ENCODE measurements around the gene SNRNP35. TPM values are rescaled to one million over a fixed set of nuclear protein-coding genes. Genes with fewer than 3 reads are reported as not detected.
"Not testable (repeated sequence)": the region's sequence is repeated elsewhere in the genome, so short reads cannot be mapped to it uniquely, and the experiment has no call there.

Gene SNRNP35
- total and polyA plus RNA-seq, 2 experiments from 2014 or later: 13.6 to 25.7 TPM

GRCh38 chr12:123449856-123450255, 8.1 kb upstream of the SNRNP35 start:
- Histone ChIP-seq H4K20me1 (ENCODE audit: insufficient read depth, poor library complexity, severe bottlenecking) (no peaks in the 10 kb centered on the region), H3K9me2 (replicated peaks; ENCODE audit: insufficient read depth) (no peaks in the 10 kb centered on the region), H3K27ac (no peak overlapping the region), H2AFZ (no peak overlapping the region), H3K4me3 (no peak overlapping the region), H3K4me2 (no peak overlapping the region), H3K4me1 (ENCODE audit: insufficient read depth) (peaks cover 16% of the 10 kb centered on the region), H3K27me3 (no peaks in the 10 kb centered on the region), H3K9me3 (ENCODE audit: low read depth) (no peaks in the 10 kb centered on the region), H3K36me3 (replicated peaks; ENCODE audit: insufficient read depth, low read depth) (no peaks in the 10 kb centered on the region), H3K79me2 (no peaks in the 10 kb centered on the region)
- TF ChIP-seq EZH2phosphoT487 (IDR thresholded peaks at IDR 0.05; ENCODE audit: low read depth, severe bottlenecking, unreplicated experiment) (no peak), CTCF (IDR thresholded peaks at IDR 0.05; ENCODE audit: poor library complexity) (no peak), EZH2 (IDR thresholded peaks at IDR 0.05; ENCODE audit: borderline replicate concordance) (no peak)
- WGBS (ENCODE audit: low lambda C conversion rate, missing lambda C conversion rate): 90% methylated on average over 4 of the region's 4 CpGs
- DNase-seq (ENCODE audit: low spot score): no peak

GRCh38 chr12:123450636-123451035, 7.3 kb upstream of the SNRNP35 start:
- no peaks in the 10 kb centered on the region for H3K9me3 ChIP-seq (ENCODE audit: low read depth)
- no peak overlapping the region for H2AFZ ChIP-seq
- DNase-seq (ENCODE audit: low spot score): no peak
- H3K4me3 ChIP-seq: no peak overlapping the region
- no peak overlapping the region for H3K4me2 ChIP-seq
- no peaks in the 10 kb centered on the region for H3K36me3 ChIP-seq (replicated peaks; ENCODE audit: insufficient read depth, low read depth)
- H4K20me1 ChIP-seq (ENCODE audit: insufficient read depth, poor library complexity, severe bottlenecking): no peaks in the 10 kb centered on the region
- H3K79me2 ChIP-seq: no peaks in the 10 kb centered on the region
- 97% methylated on average over 9 of the region's 9 CpGs for WGBS (ENCODE audit: low lambda C conversion rate, missing lambda C conversion rate)
- H3K9me2 ChIP-seq (replicated peaks; ENCODE audit: insufficient read depth): no peaks in the 10 kb centered on the region
- H3K27me3 ChIP-seq: no peaks in the 10 kb centered on the region
- no peak overlapping the region for H3K27ac ChIP-seq
- H3K4me1 ChIP-seq (ENCODE audit: insufficient read depth): peaks cover 10% of the 10 kb centered on the region
- TF ChIP-seq EZH2phosphoT487 (IDR thresholded peaks at IDR 0.05; ENCODE audit: low read depth, severe bottlenecking, unreplicated experiment) (no peak), EZH2 (IDR thresholded peaks at IDR 0.05; ENCODE audit: borderline replicate concordance) (no peak), CTCF (IDR thresholded peaks at IDR 0.05; ENCODE audit: poor library complexity) (no peak)

GRCh38 chr12:123452276-123452550, 5.7 kb upstream of the SNRNP35 start:
- H3K4me1 ChIP-seq (ENCODE audit: insufficient read depth); H3K36me3 ChIP-seq (replicated peaks; ENCODE audit: insufficient read depth, low read depth); H3K9me3 ChIP-seq (ENCODE audit: low read depth); H3K4me2 ChIP-seq; DNase-seq (ENCODE audit: low spot score); H4K20me1 ChIP-seq (ENCODE audit: insufficient read depth, poor library complexity, severe bottlenecking); H2AFZ ChIP-seq; H3K9me2 ChIP-seq (replicated peaks; ENCODE audit: insufficient read depth); H3K27me3 ChIP-seq; H3K4me3 ChIP-seq; H3K79me2 ChIP-seq; H3K27ac ChIP-seq: not testable (repeated sequence)
- WGBS (ENCODE audit: low lambda C conversion rate, missing lambda C conversion rate): 41% methylated on average over 1 of the region's 1 CpG

- no peak overlapping the region for H3K27ac ChIP-seq
- H3K4me2 ChIP-seq: no peak overlapping the region
- no peak overlapping the region for H3K4me3 ChIP-seq
- no peaks in the 10 kb centered on the region for H3K27me3 ChIP-seq
- no peaks in the 10 kb centered on the region for H3K79me2 ChIP-seq
- TF ChIP-seq EZH2phosphoT487 (IDR thresholded peaks at IDR 0.05; ENCODE audit: low read depth, severe bottlenecking, unreplicated experiment) (no peak), CTCF (IDR thresholded peaks at IDR 0.05; ENCODE audit: poor library complexity) (no peak), EZH2 (IDR thresholded peaks at IDR 0.05; ENCODE audit: borderline replicate concordance) (no peak)
- no peaks in the 10 kb centered on the region for H3K9me2 ChIP-seq (replicated peaks; ENCODE audit: insufficient read depth)
- H3K4me1 ChIP-seq (ENCODE audit: insufficient read depth): no peaks in the 10 kb centered on the region
- WGBS (ENCODE audit: low lambda C conversion rate, missing lambda C conversion rate): 73% methylated on average over 3 of the region's 3 CpGs
- no peak overlapping the region for H2AFZ ChIP-seq
- no peaks in the 10 kb centered on the region for H3K36me3 ChIP-seq (replicated peaks; ENCODE audit: insufficient read depth, low read depth)
- no peak for DNase-seq (ENCODE audit: low spot score)
- no peaks in the 10 kb centered on the region for H3K9me3 ChIP-seq (ENCODE audit: low read depth)
- no peaks in the 10 kb centered on the region for H4K20me1 ChIP-seq (ENCODE audit: insufficient read depth, poor library complexity, severe bottlenecking)
Observed at GRCh38 chr12:123453165-123453564, 4.8 kb upstream of the SNRNP35 start.

GRCh38 chr12:123463174-123463573, 5.2 kb downstream of the SNRNP35 start:
- not testable (repeated sequence) for H3K27me3 ChIP-seq; H2AFZ ChIP-seq; H3K9me2 ChIP-seq (replicated peaks; ENCODE audit: insufficient read depth); H4K20me1 ChIP-seq (ENCODE audit: insufficient read depth, poor library complexity, severe bottlenecking); H3K27ac ChIP-seq; DNase-seq (ENCODE audit: low spot score); H3K4me3 ChIP-seq; H3K4me2 ChIP-seq; H3K36me3 ChIP-seq (replicated peaks; ENCODE audit: insufficient read depth, low read depth); H3K4me1 ChIP-seq (ENCODE audit: insufficient read depth); H3K9me3 ChIP-seq (ENCODE audit: low read depth)
- H3K79me2 ChIP-seq: peaks cover 45% of the 10 kb centered on the region
- 97% methylated on average over 11 of the region's 11 CpGs for WGBS (ENCODE audit: low lambda C conversion rate, missing lambda C conversion rate)
